ENCODE measurements around the gene LGALS8.

DNA sequence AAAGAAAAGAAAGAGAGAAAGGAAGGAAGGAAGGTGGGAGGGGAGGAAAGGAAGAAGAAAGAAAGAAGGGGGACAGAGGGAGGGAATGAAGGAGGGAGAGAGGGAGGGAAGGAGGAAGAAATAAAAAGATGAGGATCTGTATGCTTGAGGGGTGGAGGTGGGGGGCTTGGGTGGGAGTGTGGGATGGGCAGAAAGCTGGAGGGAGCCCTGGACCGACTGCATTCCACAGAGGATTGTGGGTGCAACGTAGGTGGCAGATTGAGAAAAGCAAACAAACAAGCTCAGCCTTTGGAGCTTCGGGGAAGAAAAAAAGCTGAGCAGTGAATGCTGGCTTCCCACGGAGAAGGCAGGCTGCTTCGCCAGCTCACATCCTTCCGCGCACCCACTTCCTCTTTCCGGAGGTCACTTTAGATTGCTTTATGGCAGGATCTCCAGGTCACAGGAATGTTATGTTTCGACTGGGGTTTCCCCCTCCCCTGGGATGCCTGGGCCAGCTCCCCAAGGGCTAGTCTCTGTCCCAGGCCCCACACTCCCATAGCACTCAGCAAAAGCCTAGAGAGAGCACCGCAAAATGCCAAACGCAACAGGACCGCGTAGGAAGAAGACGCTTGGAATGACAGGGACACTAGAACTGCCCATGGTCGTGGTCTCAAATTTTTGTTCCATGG lies 20.7 kb upstream of the LGALS8 start:
- no peak for TF ChIP-seq ZNF274 (IDR thresholded peaks at IDR 0.05; ENCODE audit: low read depth, low read length)
- TF ChIP-seq SUZ12 (IDR thresholded peaks at IDR 0.05; ENCODE audit: extremely low read depth, insufficient read depth, insufficient read length), result no peak
- TF ChIP-seq YY1 (IDR thresholded peaks at IDR 0.05; ENCODE audit: insufficient read depth, insufficient read length), result no peak

All from NT2/D1 (cell line).